Measurements from ENCODE around the gene MAPK1IP1L. TPM values are rescaled to one million over a fixed set of nuclear protein-coding genes. Genes with fewer than 3 reads are reported as not detected.

Gene MAPK1IP1L
- total RNA-seq, 4 donors from 2014 or later, result 36.8 to 73.7 (median 54.0) TPM

DNA sequence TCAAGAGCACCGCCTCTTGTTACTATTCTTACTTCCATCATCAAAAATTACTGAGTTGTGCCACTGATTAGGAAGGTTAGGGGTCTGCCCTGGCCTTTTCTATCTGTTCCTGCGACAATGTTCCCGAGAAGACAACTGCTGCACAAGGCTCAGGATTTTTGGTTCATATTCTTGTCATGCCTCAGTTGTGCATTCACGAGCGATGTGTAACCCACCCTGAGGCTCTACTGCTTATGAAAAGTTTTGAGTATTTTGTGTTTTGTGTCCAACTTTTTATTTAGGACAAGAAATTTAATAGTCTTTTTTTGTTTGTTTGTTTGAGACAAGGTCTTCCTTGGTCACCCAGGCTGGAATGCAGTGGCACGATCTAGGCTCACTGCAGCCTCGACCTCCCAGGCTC, 54.5 kb downstream of the MAPK1IP1L start:
- 74 to 76% methylated on average over 7 of the region's 7 CpGs for WGBS, 2 donors
- intact Hi-C loops (cut with DNase I; ENCODE audit: low total_unique reads), result no loop called here
- H3K4me3 ChIP-seq (ENCODE audit: low read depth, poor library complexity, severe bottlenecking), result no peak overlapping the region
- no peak for TF ChIP-seq POLR2A (IDR thresholded peaks at IDR 0.05)
- TF ChIP-seq, protein P1, sequence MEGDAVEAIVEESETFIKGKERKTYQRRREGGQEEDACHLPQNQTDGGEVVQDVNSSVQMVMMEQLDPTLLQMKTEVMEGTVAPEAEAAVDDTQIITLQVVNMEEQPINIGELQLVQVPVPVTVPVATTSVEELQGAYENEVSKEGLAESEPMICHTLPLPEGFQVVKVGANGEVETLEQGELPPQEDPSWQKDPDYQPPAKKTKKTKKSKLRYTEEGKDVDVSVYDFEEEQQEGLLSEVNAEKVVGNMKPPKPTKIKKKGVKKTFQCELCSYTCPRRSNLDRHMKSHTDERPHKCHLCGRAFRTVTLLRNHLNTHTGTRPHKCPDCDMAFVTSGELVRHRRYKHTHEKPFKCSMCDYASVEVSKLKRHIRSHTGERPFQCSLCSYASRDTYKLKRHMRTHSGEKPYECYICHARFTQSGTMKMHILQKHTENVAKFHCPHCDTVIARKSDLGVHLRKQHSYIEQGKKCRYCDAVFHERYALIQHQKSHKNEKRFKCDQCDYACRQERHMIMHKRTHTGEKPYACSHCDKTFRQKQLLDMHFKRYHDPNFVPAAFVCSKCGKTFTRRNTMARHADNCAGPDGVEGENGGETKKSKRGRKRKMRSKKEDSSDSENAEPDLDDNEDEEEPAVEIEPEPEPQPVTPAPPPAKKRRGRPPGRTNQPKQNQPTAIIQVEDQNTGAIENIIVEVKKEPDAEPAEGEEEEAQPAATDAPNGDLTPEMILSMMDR (IDR thresholded peaks at IDR 0.05), result no peak
- no peak for DNase-seq (ENCODE audit: low spot score in 2 of 2)

DNA sequence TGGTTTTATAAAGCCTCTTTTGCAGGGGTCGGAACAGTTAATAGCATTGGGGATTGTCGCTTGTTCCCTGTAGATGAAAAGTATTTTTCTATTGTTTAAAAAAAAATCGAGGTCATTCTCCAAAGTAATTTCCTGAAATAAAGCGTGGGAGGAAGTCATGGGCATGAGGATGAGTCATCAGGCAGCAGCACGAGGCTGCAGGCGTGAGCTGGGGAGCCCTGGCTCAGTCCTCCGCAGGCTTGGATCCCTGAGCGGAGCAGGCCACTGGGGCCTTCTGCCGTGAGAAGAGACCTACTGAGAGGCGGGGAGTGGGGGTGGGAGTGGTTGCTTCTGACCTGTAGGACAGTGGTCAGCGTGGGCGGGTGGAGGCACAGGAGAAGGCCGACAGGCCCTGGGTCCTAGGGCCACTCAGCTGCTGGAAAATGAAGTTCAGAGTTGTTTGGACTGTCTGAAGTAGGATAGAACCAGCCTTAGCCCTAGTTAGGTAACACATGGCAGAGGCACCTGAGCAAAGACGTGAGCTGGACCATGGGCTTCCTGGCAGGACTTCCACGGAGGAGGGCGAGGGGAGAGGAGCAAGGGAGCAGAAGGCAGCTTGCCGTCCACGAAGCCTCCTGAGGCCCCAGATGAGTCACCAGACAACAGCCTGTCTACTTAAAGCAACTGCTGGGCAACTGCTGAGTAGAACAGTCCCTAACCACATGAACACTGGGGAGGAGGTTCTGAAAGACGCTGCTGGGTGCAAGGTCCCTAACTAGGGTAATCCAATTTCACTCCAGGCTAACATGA, 56.5 kb downstream of the MAPK1IP1L start:
- TF ChIP-seq, protein P1 (IDR thresholded peaks at IDR 0.05), result no peak
- peak in 1 of 2 donors; percentile 48 for TF ChIP-seq POLR2A (IDR thresholded peaks at IDR 0.05)
- DNase-seq (ENCODE audit: low spot score in 2 of 2), result peak; percentile 91 to 97
- intact Hi-C loops (cut with DNase I; ENCODE audit: low total_unique reads), result no loop called here
- no peak overlapping the region for H3K4me3 ChIP-seq (ENCODE audit: low read depth, poor library complexity, severe bottlenecking)
- WGBS, 2 donors, result 4% methylated on average over 19 of the region's 19 CpGs

DNA sequence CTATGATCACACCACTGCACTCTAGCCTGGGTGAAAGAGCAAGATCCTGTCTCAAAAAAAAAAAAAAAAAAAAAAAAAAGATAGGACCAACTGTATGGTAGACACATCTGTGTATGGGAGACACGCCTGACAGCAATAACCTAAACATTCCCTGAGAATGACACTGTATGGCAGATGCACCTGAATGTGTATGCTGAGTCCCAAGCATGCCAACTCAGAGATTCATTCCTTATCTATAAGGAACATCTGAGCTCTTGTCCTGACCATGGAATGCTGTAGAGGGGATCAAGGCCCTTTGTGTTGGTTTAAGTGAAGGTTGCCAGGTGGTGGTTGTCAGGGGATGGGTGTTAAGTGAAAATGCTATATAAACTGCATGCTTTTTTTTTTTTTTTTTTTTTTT, 58.4 kb downstream of the MAPK1IP1L start:
- 86 to 94% methylated on average over 1 of the region's 1 CpG for WGBS, 2 donors
- DNase-seq (ENCODE audit: low spot score in 2 of 2), result no peak
- intact Hi-C loops (cut with DNase I; ENCODE audit: low total_unique reads), result no loop called here
- no peak overlapping the region for H3K4me3 ChIP-seq (ENCODE audit: low read depth, poor library complexity, severe bottlenecking)
- no peak for TF ChIP-seq POLR2A (IDR thresholded peaks at IDR 0.05)
- TF ChIP-seq, protein P1 (IDR thresholded peaks at IDR 0.05), result no peak

DNA sequence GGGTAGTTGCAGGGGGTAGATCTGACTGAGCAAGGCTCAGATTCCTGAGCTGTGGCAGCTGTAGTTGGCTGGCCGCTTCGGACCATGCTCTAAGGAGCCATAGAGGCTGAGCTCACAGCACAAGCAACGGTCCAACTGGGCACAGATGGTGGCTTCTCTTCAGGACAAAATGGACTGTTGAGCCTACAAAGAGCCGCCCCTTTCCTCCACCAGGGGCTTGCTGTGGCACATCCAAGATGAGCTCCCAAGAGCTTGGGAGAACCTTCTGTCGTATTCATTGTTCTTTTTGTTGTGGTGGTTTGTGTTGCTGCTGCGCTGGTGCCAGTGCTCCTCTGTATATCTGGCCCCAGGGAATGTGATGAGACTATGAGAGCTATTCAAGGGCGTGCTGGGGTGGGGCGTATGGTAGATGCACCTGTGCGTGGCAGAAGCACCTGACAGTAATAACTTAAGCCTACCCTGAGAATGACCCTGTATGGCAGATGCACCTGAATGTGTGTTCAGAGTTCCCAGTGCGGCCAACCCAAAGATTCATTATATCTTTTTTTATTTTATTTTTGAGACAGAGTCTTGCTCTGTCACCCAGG, 59.8 kb downstream of the MAPK1IP1L start:
- TF ChIP-seq, protein P1 (IDR thresholded peaks at IDR 0.05), result no peak
- no peak for TF ChIP-seq POLR2A (IDR thresholded peaks at IDR 0.05)
- intact Hi-C loops (cut with DNase I; ENCODE audit: low total_unique reads), result no loop called here

DNA sequence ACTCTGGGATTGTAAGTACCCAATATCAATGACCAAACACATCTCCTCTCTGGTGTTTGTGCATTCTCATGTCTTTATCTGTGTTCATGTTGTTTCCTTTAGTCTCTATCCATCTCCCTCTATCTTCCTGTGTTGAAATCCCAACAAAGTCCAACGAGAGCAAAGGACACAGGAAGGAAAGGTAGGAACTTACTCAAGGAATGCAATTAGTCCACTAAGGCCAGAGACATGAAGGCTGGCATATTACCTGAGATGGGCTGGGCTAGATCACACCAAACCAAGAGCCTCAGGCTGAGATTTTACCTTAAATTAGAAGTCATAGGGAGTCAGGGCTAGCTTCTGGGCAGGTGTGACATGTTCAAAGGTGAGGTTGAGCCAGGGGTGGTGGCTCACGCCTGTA, 63.3 kb downstream of the MAPK1IP1L start:
- DNase-seq (ENCODE audit: low spot score in 2 of 2), result no peak
- no peak for TF ChIP-seq POLR2A (IDR thresholded peaks at IDR 0.05)
- TF ChIP-seq, protein P1 (IDR thresholded peaks at IDR 0.05), result no peak
- no peak overlapping the region for H3K4me3 ChIP-seq (ENCODE audit: low read depth, poor library complexity, severe bottlenecking)
- 53 to 58% methylated on average over 2 of the region's 2 CpGs for WGBS, 2 donors
- intact Hi-C loops (cut with DNase I; ENCODE audit: low total_unique reads), result no loop called here

More for the DNA sequence above, 59.8 kb downstream of the MAPK1IP1L start:
- H3K4me3 ChIP-seq (ENCODE audit: low read depth, poor library complexity, severe bottlenecking), result no peak overlapping the region
- DNase-seq (ENCODE audit: low spot score in 2 of 2), result no peak
- WGBS, 2 donors, result 66 to 72% methylated on average over 10 of the region's 10 CpGs
